ENCODE data around the gene CDC45.

CDC45 gene

DNA sequence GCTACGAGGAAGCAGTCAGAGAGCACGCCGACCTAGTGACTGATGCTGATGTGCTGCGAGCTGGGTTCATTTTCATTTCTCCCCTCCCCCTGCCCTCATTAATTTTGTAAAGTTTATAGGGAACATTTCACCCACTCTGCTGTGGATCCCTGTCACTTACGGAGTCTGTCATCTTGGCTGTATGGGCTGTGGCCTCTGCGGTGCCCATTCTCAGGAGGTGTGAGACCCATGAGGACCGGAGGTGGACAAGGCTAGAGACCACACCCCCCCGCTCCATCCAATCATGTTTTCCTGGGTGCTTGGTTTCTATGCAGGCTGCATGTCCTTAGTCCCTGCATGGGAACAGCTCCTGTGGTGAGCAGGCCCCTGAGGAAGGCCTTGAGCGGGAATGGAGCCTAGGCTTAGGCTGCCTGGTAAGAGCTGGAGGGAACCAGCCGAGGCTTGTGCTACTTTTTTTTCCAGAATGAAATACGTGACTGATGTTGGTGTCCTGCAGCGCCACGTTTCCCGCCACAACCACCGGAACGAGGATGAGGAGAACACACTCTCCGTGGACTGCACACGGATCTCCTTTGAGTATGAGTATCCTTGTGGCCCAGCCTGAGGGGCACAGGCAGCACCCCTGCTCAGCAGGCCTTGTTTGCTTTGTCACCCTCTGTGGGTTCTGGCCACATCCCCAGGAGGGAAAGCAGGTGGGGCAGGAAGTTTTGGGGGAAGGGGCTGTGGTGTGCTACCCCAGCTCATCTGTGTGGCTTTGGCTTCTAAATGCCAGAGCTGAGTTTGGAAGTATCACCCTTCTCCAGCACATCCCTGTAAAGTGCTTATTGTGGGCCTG is 25.4 kb downstream of the CDC45 start:
- TF ChIP-seq, protein P1, sequence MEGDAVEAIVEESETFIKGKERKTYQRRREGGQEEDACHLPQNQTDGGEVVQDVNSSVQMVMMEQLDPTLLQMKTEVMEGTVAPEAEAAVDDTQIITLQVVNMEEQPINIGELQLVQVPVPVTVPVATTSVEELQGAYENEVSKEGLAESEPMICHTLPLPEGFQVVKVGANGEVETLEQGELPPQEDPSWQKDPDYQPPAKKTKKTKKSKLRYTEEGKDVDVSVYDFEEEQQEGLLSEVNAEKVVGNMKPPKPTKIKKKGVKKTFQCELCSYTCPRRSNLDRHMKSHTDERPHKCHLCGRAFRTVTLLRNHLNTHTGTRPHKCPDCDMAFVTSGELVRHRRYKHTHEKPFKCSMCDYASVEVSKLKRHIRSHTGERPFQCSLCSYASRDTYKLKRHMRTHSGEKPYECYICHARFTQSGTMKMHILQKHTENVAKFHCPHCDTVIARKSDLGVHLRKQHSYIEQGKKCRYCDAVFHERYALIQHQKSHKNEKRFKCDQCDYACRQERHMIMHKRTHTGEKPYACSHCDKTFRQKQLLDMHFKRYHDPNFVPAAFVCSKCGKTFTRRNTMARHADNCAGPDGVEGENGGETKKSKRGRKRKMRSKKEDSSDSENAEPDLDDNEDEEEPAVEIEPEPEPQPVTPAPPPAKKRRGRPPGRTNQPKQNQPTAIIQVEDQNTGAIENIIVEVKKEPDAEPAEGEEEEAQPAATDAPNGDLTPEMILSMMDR (IDR thresholded peaks at IDR 0.05; ENCODE audit: borderline replicate concordance, insufficient read depth, low read depth, low read length) = no peak
- H3K4me3 ChIP-seq (ENCODE audit: low read depth, low read length) = no peak overlapping the region

DNA sequence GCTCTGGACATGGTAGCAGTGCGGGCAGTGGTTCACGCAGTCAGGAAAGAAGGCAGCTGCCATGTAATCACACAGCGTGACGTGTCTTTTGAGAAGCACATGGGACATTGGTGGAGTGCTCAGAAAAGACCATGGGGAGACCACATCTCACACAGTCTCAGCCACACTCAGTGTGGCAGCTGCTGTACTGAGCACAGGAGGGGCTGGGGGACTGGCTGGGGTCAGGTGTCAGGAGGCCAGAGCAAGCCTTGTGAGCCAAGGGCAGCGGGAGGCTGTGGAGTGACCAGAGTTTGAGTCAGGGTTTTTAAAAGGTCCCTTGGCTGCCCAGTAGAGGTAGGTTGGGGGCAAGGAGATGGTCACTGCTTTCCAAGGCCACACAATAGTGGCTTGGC is 26.0 kb downstream of the CDC45 start:
- TF ChIP-seq, protein P1 (IDR thresholded peaks at IDR 0.05; ENCODE audit: borderline replicate concordance, insufficient read depth, low read depth, low read length) = no peak
- H3K4me3 ChIP-seq (ENCODE audit: low read depth, low read length) = no peak overlapping the region

DNA sequence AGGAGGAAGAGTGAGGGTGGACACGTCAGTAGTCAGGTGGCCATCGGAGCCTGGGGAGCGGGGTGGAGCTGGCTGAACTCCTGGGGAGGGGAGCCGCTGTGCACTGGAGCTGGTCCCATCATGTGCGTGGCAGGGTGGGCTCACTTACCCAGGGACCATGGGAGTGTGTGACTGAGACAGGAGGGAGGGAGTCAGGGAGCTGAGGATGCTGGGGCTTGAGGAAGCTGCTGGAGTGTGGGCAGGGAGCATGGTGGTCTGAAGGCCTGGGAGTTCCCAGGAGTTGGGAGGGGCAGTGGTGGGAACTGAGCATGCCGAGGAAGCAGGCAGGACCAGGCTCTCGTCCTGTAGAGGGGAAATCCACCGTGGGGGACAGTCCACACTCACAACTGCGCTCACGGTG is 26.5 kb downstream of the CDC45 start:
- TF ChIP-seq, protein P1 (IDR thresholded peaks at IDR 0.05; ENCODE audit: borderline replicate concordance, insufficient read depth, low read depth, low read length) = no peak
- H3K4me3 ChIP-seq (ENCODE audit: low read depth, low read length) = no peak overlapping the region

DNA sequence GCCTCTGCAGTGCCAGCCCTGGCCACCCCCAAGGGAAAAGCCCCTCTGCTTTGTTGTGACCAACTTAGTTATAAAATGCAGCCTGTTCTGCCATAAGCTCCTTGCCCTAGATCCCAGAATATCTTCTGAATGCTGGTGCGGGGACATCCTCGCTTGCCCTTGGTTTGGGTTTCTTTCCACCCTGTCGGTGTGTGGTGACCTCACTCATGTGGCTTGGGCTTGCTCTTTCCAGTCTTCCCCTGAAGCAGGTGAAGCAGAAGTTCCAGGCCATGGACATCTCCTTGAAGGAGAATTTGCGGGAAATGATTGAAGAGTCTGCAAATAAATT is 27.8 kb downstream of the CDC45 start:
- TF ChIP-seq, protein P1 (IDR thresholded peaks at IDR 0.05; ENCODE audit: borderline replicate concordance, insufficient read depth, low read depth, low read length) = no peak

DNA sequence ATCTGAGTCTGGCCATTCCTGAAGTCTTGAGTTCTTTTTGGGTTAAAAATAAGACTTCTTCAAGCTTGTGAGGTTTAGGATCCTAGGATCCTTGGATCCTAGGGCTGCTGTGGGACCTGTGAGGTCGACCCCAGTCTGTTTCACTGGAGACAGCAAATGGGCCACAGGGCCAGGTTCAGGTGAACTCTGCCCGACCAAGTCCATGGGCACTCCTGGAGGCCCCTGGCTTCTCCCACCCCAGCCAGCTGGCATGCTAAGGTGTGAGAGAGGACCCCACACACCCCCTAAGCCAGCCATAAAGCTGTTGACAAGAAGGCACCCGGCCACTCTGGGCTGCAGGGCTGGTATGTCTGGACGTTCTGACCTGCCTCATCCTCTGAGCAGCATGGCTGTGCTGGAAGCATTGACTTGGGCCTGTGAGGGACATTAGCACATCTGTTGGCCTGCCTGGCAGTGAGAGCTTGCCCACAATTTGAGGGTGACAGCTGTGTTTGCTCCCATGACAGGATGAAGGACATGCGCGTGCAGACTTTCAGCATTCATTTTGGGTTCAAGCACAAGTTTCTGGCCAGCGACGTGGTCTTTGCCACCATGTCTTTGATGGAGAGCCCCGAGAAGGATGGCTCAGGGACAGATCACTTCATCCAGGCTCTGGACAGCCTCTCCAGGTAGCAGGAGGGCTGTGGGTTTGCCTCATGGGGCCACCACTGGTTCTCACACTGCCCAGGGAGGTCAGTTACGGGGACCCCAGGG is 28.5 kb downstream of the CDC45 start:
- TF ChIP-seq, protein P1 (IDR thresholded peaks at IDR 0.05; ENCODE audit: borderline replicate concordance, insufficient read depth, low read depth, low read length) = no peak
- H3K4me3 ChIP-seq (ENCODE audit: low read depth, low read length) = no peak overlapping the region

More for the DNA sequence above, 27.8 kb downstream of the CDC45 start:
- H3K4me3 ChIP-seq (ENCODE audit: low read depth, low read length) = no peak overlapping the region

DNA sequence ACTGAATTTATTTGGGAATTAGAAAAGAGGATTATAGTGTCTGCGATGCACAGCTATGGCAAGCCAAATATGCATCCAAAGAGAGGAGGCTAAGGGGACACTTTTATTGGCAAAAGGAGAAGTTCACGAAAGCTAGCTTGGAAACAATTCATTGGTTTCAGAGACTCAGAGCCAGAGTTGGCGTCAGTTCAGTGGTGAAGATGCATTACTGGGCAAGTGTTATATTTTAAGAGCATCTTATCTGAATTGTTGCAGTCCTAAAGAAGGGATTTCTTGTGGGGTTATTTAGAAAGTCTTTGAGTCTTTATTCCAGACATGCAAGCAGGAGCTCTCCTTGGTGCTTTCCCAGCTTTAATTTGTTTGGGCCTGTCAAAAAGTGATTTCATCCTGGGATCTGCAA is 29.5 kb downstream of the CDC45 start:
- TF ChIP-seq, protein P1 (IDR thresholded peaks at IDR 0.05; ENCODE audit: borderline replicate concordance, insufficient read depth, low read depth, low read length) = no peak
- no peak overlapping the region for H3K4me3 ChIP-seq (ENCODE audit: low read depth, low read length)

DNA sequence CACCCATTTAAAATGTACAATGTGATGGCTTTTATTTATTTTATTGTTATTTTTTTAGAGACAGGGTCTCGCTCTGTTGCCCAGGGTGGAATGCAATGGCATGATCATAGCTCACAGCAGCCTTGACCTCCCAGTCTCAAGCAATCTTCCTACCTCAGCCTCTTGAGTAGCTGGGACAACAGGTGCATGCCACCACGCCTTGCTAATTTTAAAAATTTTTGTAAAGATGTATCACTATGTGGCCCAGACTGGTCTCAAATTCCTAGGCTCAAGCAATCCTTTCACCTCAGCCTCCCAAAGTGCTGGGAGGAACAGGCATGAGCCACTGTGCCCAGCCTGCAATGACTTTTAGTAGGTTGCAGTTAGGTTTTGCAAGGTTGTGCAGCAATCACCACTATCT is 30.2 kb downstream of the CDC45 start:
- no peak overlapping the region for H3K4me3 ChIP-seq (ENCODE audit: low read depth, low read length)

More for the DNA sequence above, 30.2 kb downstream of the CDC45 start:
- TF ChIP-seq, protein P1 (IDR thresholded peaks at IDR 0.05; ENCODE audit: borderline replicate concordance, insufficient read depth, low read depth, low read length) = no peak

Measured in GM12875 (cell line).